Fibroblast of lung (primary cell): ENCODE results near the gene JAG2.

Experiments
- CTCF ChIP-seq, 2 donors: IDR thresholded peaks in 1 of 2; conservative IDR thresholded peaks in 1 of 2; 1 replicate in 1 of 2; 2 replicates in 1 of 2; pipeline ENCODE4 v1.5.1; 2011 to 2012; ENCODE audit warnings: low read length in 2 of 2, control low read depth in 1 of 2, inconsistent platforms in 1 of 2, low read depth in 1 of 2, mild to moderate bottlenecking in 1 of 2
- EZH2 ChIP-seq: IDR thresholded peaks from 2 replicates; pipeline ENCODE4 v1.5.1; 2012; ENCODE audit warnings: low read length, control low read depth, mild to moderate bottlenecking; ENCODE audit errors: missing control alignments

DNA sequence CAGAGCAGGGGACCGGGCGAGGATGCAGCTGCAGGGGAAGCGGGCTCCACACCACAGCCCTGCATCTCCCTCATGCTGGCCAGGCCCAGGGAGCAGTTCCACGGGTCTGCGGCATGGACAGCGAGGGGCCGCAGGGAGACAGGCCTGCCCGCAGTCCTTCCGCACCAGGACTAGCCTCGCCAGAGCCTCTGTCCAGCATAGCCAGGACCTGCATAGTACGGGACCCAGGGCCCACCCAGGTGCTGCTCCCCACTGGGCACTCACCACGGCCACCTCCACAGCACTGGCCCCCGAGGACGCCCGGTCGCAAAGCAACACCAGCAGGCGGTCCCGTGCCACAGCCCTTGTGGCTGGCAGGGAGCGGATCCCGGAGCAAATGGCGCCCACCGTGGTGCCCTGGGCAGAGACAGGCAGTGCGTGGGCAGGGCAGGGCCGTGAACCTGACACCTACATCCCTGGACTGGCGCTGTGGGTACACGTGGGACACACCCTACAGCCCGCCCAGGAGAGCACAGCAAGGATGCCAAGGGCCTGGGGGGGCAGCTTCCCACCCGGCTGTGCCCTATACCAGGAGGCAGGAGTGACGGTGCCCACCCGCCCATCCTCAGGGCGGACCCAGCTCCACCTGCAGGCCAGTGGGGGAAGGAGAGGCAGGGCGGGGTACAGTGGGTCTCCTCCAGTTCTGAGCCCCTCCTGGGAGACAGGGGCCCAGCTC lies 23.8 kb downstream of the JAG2 start:
- no peak for TF ChIP-seq CTCF (conservative IDR thresholded peaks at IDR 0.05 in 1 of 2, IDR thresholded peaks at IDR 0.05 in 1 of 2; ENCODE audit: low read depth in 1 of 2, low read length in 2 of 2)
- TF ChIP-seq EZH2 = no peak
